ENCODE measurements around the gene GP9.

- TF ChIP-seq RAD21 (CRISPR knock-in tag; conservative IDR thresholded peaks at IDR 0.05 in 1 of 2, IDR thresholded peaks at IDR 0.05 in 1 of 2) (no peak), ZSCAN29 (IDR thresholded peaks at IDR 0.05) (no peak), KAT7 (CRISPR knock-in tag; IDR thresholded peaks at IDR 0.05; ENCODE audit: borderline replicate concordance) (no peak), ZNF23 (CRISPR knock-in tag; IDR thresholded peaks at IDR 0.05) (no peak), C11orf30 (IDR thresholded peaks at IDR 0.05; ENCODE audit: low read depth) (no peak), ZNF778 (CRISPR knock-in tag; IDR thresholded peaks at IDR 0.05) (no peak), THRAP3 (IDR thresholded peaks at IDR 0.05; ENCODE audit: borderline replicate concordance) (no peak), ZBTB1 (CRISPR knock-in tag; IDR thresholded peaks at IDR 0.05; ENCODE audit: borderline replicate concordance, low read depth) (no peak), ZNF184 (CRISPR knock-in tag; IDR thresholded peaks at IDR 0.05) (no peak), CTCF (IDR thresholded peaks at IDR 0.05 in 2 of 3, conservative IDR thresholded peaks at IDR 0.05 in 1 of 3; ENCODE audit: insufficient read depth in 2 of 3, low read depth in 1 of 3, low read length in 3 of 3) (no peak)
- TF ChIP-seq, protein P1, sequence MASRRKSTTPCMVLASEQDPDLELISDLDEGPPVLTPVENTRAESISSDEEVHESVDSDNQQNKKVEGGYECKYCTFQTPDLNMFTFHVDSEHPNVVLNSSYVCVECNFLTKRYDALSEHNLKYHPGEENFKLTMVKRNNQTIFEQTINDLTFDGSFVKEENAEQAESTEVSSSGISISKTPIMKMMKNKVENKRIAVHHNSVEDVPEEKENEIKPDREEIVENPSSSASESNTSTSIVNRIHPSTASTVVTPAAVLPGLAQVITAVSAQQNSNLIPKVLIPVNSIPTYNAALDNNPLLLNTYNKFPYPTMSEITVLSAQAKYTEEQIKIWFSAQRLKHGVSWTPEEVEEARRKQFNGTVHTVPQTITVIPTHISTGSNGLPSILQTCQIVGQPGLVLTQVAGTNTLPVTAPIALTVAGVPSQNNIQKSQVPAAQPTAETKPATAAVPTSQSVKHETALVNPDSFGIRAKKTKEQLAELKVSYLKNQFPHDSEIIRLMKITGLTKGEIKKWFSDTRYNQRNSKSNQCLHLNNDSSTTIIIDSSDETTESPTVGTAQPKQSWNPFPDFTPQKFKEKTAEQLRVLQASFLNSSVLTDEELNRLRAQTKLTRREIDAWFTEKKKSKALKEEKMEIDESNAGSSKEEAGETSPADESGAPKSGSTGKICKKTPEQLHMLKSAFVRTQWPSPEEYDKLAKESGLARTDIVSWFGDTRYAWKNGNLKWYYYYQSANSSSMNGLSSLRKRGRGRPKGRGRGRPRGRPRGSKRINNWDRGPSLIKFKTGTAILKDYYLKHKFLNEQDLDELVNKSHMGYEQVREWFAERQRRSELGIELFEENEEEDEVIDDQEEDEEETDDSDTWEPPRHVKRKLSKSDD (conservative IDR thresholded peaks at IDR 0.05; ENCODE audit: low read length), result no peak
- TF ChIP-seq, protein P2, sequence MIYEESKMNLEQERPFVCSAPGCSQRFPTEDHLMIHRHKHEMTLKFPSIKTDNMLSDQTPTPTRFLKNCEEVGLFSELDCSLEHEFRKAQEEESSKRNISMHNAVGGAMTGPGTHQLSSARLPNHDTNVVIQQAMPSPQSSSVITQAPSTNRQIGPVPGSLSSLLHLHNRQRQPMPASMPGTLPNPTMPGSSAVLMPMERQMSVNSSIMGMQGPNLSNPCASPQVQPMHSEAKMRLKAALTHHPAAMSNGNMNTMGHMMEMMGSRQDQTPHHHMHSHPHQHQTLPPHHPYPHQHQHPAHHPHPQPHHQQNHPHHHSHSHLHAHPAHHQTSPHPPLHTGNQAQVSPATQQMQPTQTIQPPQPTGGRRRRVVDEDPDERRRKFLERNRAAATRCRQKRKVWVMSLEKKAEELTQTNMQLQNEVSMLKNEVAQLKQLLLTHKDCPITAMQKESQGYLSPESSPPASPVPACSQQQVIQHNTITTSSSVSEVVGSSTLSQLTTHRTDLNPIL (CRISPR knock-in tag; IDR thresholded peaks at IDR 0.05), result no peak
- TF ChIP-seq, protein P3, sequence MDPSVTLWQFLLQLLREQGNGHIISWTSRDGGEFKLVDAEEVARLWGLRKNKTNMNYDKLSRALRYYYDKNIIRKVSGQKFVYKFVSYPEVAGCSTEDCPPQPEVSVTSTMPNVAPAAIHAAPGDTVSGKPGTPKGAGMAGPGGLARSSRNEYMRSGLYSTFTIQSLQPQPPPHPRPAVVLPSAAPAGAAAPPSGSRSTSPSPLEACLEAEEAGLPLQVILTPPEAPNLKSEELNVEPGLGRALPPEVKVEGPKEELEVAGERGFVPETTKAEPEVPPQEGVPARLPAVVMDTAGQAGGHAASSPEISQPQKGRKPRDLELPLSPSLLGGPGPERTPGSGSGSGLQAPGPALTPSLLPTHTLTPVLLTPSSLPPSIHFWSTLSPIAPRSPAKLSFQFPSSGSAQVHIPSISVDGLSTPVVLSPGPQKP (CRISPR knock-in tag; IDR thresholded peaks at IDR 0.05), result no peak
Observed at GRCh38 chr3:129057249-129057648, 3.3 kb upstream of the GP9 start.
